ENCODE data around the gene DHX16.

DHX16 gene

GRCh38 chr6:30615958-30616810 lies 56.6 kb downstream of the DHX16 start:
- peaks cover 0 to 27% (median 20%) of the 10 kb centered on the region in 5 donors for H3K36me3 ChIP-seq (ENCODE audit: control insufficient read depth in 5 of 5, insufficient read depth in 5 of 5, low read length in 5 of 5)

GRCh38 chr6:30615219-30615957 lies 57.4 kb downstream of the DHX16 start:
- peak overlapping the region; percentile 96 to 100 (median 98) for H3K9ac ChIP-seq (ENCODE audit: low read length in 5 of 5)
- H3K4me1 ChIP-seq (ENCODE audit: control insufficient read depth in 5 of 5, insufficient read depth in 5 of 5, low read length in 5 of 5): peaks cover 10 to 51% (median 49%) of the 10 kb centered on the region in 5 donors
- peak overlapping the region; percentile 99 for H3K27ac ChIP-seq (ENCODE audit: low read depth, low read length)
- peak overlapping the region; percentile 82 to 100 (median 100) for H3K4me3 ChIP-seq (ENCODE audit: low read depth in 1 of 5, low read length in 5 of 5)
- H3K27me3 ChIP-seq (ENCODE audit: control insufficient read depth in 5 of 5, insufficient read depth in 4 of 5, low read length in 5 of 5): no peaks in the 10 kb centered on the region
- H3K36me3 ChIP-seq (ENCODE audit: control insufficient read depth in 5 of 5, insufficient read depth in 5 of 5, low read length in 5 of 5): peaks cover 0 to 19% (median 14%) of the 10 kb centered on the region in 5 donors
- H3K9me3 ChIP-seq (ENCODE audit: control insufficient read depth in 5 of 5, low read length in 5 of 5): no peaks in the 10 kb centered on the region

More at GRCh38 chr6:30615958-30616810, 56.6 kb downstream of the DHX16 start:
- Histone ChIP-seq H3K27ac (ENCODE audit: low read depth, low read length) (peak overlapping the region; percentile 99), H3K4me1 (ENCODE audit: control insufficient read depth in 5 of 5, insufficient read depth in 5 of 5, low read length in 5 of 5) (peaks cover 10 to 48% (median 44%) of the 10 kb centered on the region in 5 donors), H3K4me3 (ENCODE audit: low read depth in 1 of 5, low read length in 5 of 5) (peak overlapping the region; percentile 82 to 100 (median 100)), H3K9me3 (ENCODE audit: control insufficient read depth in 5 of 5, low read length in 5 of 5) (no peaks in the 10 kb centered on the region), H3K9ac (ENCODE audit: low read length in 5 of 5) (peak overlapping the region; percentile 96 to 100 (median 98)), H3K27me3 (ENCODE audit: control insufficient read depth in 5 of 5, insufficient read depth in 4 of 5, low read length in 5 of 5) (no peaks in the 10 kb centered on the region)

GRCh38 chr6:30614843-30615218 lies 58.0 kb downstream of the DHX16 start:
- H3K9ac ChIP-seq (ENCODE audit: low read length in 5 of 5): peak overlapping the region; percentile 96 to 100 (median 98)
- peaks cover 10 to 56% (median 50%) of the 10 kb centered on the region in 5 donors for H3K4me1 ChIP-seq (ENCODE audit: control insufficient read depth in 5 of 5, insufficient read depth in 5 of 5, low read length in 5 of 5)
- peak overlapping the region; percentile 99 for H3K27ac ChIP-seq (ENCODE audit: low read depth, low read length)
- no peaks in the 10 kb centered on the region for H3K9me3 ChIP-seq (ENCODE audit: control insufficient read depth in 5 of 5, low read length in 5 of 5)
- peak overlapping the region; percentile 82 to 100 (median 100) for H3K4me3 ChIP-seq (ENCODE audit: low read depth in 1 of 5, low read length in 5 of 5)
- H3K36me3 ChIP-seq (ENCODE audit: control insufficient read depth in 5 of 5, insufficient read depth in 5 of 5, low read length in 5 of 5): peaks cover 0 to 17% (median 14%) of the 10 kb centered on the region in 5 donors
- H3K27me3 ChIP-seq (ENCODE audit: control insufficient read depth in 5 of 5, insufficient read depth in 4 of 5, low read length in 5 of 5): no peaks in the 10 kb centered on the region

- Histone ChIP-seq H3K27ac (ENCODE audit: low read depth, low read length) (peak overlapping the region; percentile 99), H3K27me3 (ENCODE audit: control insufficient read depth in 5 of 5, insufficient read depth in 4 of 5, low read length in 5 of 5) (no peaks in the 10 kb centered on the region), H3K4me1 (ENCODE audit: control insufficient read depth in 5 of 5, insufficient read depth in 5 of 5, low read length in 5 of 5) (peaks cover 10 to 61% (median 54%) of the 10 kb centered on the region in 5 donors), H3K9me3 (ENCODE audit: control insufficient read depth in 5 of 5, low read length in 5 of 5) (no peaks in the 10 kb centered on the region), H3K9ac (ENCODE audit: low read length in 5 of 5) (peak overlapping the region; percentile 38 to 96 (median 51)), H3K4me3 (ENCODE audit: low read depth in 1 of 5, low read length in 5 of 5) (peak overlapping the region; percentile 82 to 100 (median 100)), H3K36me3 (ENCODE audit: control insufficient read depth in 5 of 5, insufficient read depth in 5 of 5, low read length in 5 of 5) (peaks cover 0 to 15% (median 10%) of the 10 kb centered on the region in 5 donors)
Measured at GRCh38 chr6:30614044-30614842, 58.6 kb downstream of the DHX16 start.

- Histone ChIP-seq H3K27me3 (ENCODE audit: control insufficient read depth in 5 of 5, insufficient read depth in 4 of 5, low read length in 5 of 5) (no peaks in the 10 kb centered on the region), H3K9me3 (ENCODE audit: control insufficient read depth in 5 of 5, low read length in 5 of 5) (no peaks in the 10 kb centered on the region), H3K4me3 (ENCODE audit: low read depth in 1 of 5, low read length in 5 of 5) (peak overlapping the region in 2 of 5 donors; percentile 82 to 100), H3K27ac (ENCODE audit: low read depth, low read length) (peak overlapping the region; percentile 99), H3K36me3 (ENCODE audit: control insufficient read depth in 5 of 5, insufficient read depth in 5 of 5, low read length in 5 of 5) (peaks cover 0 to 23% (median 16%) of the 10 kb centered on the region in 5 donors), H3K4me1 (ENCODE audit: control insufficient read depth in 5 of 5, insufficient read depth in 5 of 5, low read length in 5 of 5) (peaks cover 9 to 56% (median 50%) of the 10 kb centered on the region in 5 donors), H3K9ac (ENCODE audit: low read length in 5 of 5) (peak overlapping the region in 1 of 5 donors; percentile 13)
Measured at GRCh38 chr6:30613251-30614043, 59.4 kb downstream of the DHX16 start.

GRCh38 chr6:30612687-30613248 lies 60.0 kb downstream of the DHX16 start:
- Histone ChIP-seq H3K9ac (ENCODE audit: low read length in 5 of 5) (peak overlapping the region in 2 of 5 donors; percentile 7 to 33), H3K9me3 (ENCODE audit: control insufficient read depth in 5 of 5, low read length in 5 of 5) (no peaks in the 10 kb centered on the region), H3K36me3 (ENCODE audit: control insufficient read depth in 5 of 5, insufficient read depth in 5 of 5, low read length in 5 of 5) (peaks cover 0 to 30% (median 16%) of the 10 kb centered on the region in 5 donors), H3K4me1 (ENCODE audit: control insufficient read depth in 5 of 5, insufficient read depth in 5 of 5, low read length in 5 of 5) (peaks cover 8 to 50% (median 47%) of the 10 kb centered on the region in 5 donors), H3K27me3 (ENCODE audit: control insufficient read depth in 5 of 5, insufficient read depth in 4 of 5, low read length in 5 of 5) (no peaks in the 10 kb centered on the region), H3K4me3 (ENCODE audit: low read depth in 1 of 5, low read length in 5 of 5) (no peak overlapping the region), H3K27ac (ENCODE audit: low read depth, low read length) (peak overlapping the region; percentile 99)

GRCh38 chr6:30612213-30612612 lies 60.6 kb downstream of the DHX16 start:
- Histone ChIP-seq H3K9ac (ENCODE audit: low read length in 5 of 5) (peak overlapping the region in 1 of 5 donors; percentile 33), H3K27ac (ENCODE audit: low read depth, low read length) (peak overlapping the region; percentile 99), H3K36me3 (ENCODE audit: control insufficient read depth in 5 of 5, insufficient read depth in 5 of 5, low read length in 5 of 5) (peaks cover 5 to 35% (median 21%) of the 10 kb centered on the region in 5 donors), H3K9me3 (ENCODE audit: control insufficient read depth in 5 of 5, low read length in 5 of 5) (no peaks in the 10 kb centered on the region), H3K4me1 (ENCODE audit: control insufficient read depth in 5 of 5, insufficient read depth in 5 of 5, low read length in 5 of 5) (peaks cover 4 to 54% (median 48%) of the 10 kb centered on the region in 5 donors), H3K27me3 (ENCODE audit: control insufficient read depth in 5 of 5, insufficient read depth in 4 of 5, low read length in 5 of 5) (no peaks in the 10 kb centered on the region), H3K4me3 (ENCODE audit: low read depth in 1 of 5, low read length in 5 of 5) (no peak overlapping the region)

- Histone ChIP-seq H3K4me1 (ENCODE audit: control insufficient read depth in 5 of 5, insufficient read depth in 5 of 5, low read length in 5 of 5) (peaks cover 3 to 54% (median 51%) of the 10 kb centered on the region in 5 donors), H3K9ac (ENCODE audit: low read length in 5 of 5) (no peak overlapping the region), H3K4me3 (ENCODE audit: low read depth in 1 of 5, low read length in 5 of 5) (no peak overlapping the region), H3K27ac (ENCODE audit: low read depth, low read length) (no peak overlapping the region), H3K27me3 (ENCODE audit: control insufficient read depth in 5 of 5, insufficient read depth in 4 of 5, low read length in 5 of 5) (no peaks in the 10 kb centered on the region), H3K9me3 (ENCODE audit: control insufficient read depth in 5 of 5, low read length in 5 of 5) (no peaks in the 10 kb centered on the region), H3K36me3 (ENCODE audit: control insufficient read depth in 5 of 5, insufficient read depth in 5 of 5, low read length in 5 of 5) (peaks cover 6 to 37% (median 22%) of the 10 kb centered on the region in 5 donors)
Measured at GRCh38 chr6:30611856-30612194, 61.0 kb downstream of the DHX16 start.
